Epithelial cell of prostate (primary cell): ENCODE measurements around the gene PTPRM.

Experiments used
- DNase-seq: peaks from one replicate; pipeline ENCODE4 v3.0.0-alpha.2; 2011; ENCODE audit warnings: low read depth, low spot score
- H3K27ac ChIP-seq: fragments of 450-650 bp; 2 replicates; pipeline ENCODE4 v1.5.1; 2017; ENCODE audit warnings: mild to moderate bottlenecking

Gene PTPRM

DNA sequence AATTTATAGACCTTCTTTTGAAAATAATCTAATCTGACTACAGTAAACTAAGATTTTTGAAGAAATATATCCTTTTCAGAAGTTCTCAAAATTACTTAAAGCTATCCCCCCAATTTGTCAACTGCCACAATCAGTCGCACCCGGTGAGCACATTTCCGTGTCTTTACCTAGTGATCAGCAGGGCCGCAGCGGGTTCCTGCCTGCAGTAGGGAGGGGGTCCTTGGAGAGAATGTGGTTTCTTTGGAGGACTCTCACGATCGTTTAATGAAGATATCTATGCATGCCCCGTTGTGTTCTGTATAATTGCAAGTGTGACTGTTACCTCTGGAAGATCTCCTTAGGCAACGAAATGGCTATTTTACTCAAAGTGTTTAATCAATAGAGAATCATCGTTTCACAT is 790.2 kb downstream of the PTPRM start:
- no peak for DNase-seq
- H3K27ac ChIP-seq = no peak overlapping the region

DNA sequence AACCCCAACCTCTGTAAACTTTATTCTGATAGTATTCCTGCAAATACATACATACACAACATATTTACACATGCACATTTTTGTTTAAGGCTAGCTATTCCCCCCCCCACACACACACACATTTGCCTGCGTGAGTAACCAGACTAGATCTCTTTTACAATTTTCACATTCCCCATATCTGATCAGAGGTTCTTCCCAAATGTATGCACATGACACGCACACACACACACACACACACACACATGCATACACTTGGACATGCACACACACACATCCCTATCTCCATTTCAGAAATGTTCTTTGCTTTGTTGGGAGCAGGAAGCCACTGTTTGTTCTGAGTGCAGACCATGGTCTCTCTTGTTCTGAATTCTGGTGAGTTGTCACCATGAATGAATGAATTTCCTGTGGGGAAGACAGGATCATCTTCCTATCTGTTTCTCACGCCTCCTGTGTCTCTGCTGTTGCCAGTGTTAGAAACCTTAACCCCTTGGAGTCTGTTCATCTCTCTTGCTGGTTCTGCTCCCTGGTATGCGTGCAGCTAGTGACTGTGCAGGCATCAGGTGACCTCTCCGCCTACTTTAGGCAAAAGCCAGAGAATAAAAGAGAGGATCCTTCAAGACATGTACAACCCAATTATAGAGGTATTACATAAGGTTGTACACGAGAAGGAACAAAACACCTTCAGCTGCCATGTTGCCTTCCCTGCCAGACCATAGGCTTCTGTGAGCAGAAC is 791.1 kb downstream of the PTPRM start:
- H3K27ac ChIP-seq = no peak overlapping the region
- no peak for DNase-seq

DNA sequence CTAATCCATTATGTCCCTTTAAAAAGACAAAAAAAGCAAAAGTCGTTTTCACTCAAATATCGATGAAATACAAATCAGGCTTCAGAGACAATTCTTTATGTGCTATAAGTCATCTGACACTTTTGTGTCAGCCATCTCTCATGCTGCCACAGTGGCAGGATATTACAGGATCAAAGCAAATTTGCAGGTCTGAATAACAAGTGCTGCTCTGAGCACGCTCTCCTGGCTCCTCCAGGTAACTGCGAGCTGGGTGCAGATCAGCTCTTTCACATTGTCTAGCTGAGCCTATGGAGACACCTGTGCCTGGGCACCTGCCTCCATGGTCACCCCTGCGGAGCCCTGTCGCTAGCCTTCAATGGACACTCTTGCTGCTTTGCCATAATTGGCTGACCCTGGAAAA is 792.0 kb downstream of the PTPRM start:
- no peak overlapping the region for H3K27ac ChIP-seq
- no peak for DNase-seq

DNA sequence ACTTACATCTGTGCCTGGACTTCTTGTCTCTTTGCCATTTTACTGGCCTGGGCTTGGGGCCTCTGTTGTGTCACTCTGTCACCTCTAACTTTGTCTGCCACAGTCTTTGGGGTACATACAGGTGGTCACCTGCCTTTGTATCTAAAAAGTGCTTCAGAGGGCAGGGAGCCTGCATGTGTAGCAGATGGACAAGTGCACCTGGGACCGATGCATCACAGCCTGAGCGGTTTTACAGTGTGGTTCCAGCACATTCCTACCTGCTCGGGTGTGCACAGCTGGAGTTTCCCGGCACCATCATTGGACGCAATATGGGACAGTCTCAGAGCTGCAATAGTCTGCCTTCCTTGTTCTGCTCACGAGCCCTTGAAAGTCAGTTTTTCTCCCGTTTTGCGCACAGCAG is 792.4 kb downstream of the PTPRM start:
- no peak for DNase-seq

DNA sequence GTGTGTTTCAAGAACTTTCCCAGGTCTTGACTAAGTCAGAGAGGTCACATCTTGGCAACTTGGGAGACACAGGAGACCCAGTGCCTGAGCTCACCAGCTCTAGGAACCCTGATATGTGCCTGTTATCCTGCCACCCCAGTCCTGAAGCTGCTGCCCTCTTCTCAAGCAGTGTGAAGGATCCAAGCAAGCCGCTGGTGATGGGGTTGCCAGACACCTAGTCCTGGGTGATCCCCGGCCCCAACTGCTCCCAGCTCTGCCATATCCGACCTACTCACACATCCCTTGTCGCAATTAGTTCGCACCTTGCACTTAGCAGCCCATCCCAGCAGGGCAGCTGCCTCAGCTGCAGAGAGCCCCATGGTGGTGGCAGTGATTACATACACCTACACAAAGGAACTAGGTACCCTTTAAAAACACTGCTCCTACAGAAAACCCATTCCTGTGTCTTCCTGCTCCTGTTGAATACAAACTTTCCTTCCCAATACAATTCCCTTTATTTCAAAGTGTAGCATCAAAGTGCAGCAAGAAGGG is 794.9 kb downstream of the PTPRM start:
- H3K27ac ChIP-seq = no peak overlapping the region
- DNase-seq = no peak

More for the DNA sequence above, 792.4 kb downstream of the PTPRM start:
- H3K27ac ChIP-seq = no peak overlapping the region

DNA sequence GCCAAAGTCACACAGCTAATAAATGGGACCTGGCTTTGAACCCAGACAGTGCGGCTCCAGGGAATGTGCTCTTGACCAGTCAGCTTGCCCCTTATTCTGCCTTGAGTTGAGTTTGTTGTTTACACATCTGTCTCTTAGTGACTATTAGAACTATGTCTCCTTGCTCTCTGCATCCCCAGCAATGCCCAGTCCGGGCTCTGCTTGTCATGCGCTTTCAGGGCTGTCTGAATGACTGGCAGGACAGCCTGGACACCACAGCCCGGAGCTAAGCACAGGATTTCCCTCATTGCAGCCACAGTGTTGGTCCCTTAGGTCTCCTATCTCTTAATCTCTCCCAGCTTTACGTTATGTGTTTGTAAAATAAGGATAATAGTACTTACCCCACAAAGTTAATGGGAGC is 795.7 kb downstream of the PTPRM start:
- no peak overlapping the region for H3K27ac ChIP-seq
- no peak for DNase-seq

DNA sequence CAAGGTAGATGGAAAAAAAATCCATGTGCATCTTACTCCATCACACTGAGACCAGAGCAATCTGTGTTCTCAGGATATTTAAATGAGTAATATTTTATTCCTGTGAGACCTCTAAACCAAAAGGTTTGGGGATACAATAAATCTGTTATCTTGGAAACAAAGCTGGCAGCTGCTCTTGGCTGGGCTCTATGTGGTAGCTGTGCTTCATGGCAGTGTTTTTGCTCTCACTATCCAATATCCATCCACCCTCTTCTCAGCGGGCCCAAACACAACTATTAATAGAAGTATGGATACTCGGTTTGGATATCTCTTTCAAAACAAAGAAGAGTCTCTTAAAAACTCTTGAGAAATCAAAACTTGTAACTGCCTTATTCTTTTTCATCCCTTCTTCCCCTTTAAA is 797.3 kb downstream of the PTPRM start:
- no peak overlapping the region for H3K27ac ChIP-seq

DNA sequence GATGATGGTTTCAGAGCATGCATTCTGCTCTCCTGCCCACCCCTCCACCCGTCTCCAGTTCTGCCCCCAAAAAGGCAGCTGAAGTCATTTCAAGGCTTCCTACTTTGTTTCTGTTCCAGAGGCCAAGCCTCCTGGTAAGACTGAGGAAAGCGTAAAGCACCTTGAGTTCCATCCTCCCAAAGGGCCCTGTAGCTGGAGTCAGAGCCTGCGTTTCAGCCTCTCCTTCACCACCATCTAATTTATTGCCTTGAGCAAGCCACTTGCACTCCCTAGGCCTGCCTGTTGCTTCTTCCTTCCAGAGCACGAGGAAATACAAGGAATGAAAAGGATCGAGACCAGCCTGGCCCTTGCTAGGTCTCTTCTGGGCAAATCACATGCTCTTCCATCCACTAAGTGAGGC is 797.9 kb downstream of the PTPRM start:
- H3K27ac ChIP-seq = no peak overlapping the region
- DNase-seq = no peak

More for the DNA sequence above, 797.3 kb downstream of the PTPRM start:
- DNase-seq = no peak

DNA sequence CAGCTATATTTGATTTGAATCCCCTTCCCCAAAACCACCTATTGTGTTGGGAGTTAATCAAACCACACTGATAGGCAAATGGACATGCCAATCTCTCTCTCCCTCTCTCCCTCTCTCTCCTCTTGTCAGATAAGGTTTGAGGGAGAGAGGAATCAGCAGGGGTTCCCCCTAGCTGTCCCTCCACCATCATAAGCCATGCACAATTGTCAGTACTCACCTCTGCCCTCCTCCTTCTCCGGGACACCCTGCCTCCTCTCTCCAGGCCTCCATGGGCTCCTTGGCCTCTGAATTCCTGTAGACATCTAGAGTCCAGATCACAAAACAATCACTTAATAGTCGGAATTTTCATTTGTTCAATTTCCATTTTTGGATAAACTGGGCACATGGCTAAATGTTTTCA is 798.4 kb downstream of the PTPRM start:
- DNase-seq = no peak

DNA sequence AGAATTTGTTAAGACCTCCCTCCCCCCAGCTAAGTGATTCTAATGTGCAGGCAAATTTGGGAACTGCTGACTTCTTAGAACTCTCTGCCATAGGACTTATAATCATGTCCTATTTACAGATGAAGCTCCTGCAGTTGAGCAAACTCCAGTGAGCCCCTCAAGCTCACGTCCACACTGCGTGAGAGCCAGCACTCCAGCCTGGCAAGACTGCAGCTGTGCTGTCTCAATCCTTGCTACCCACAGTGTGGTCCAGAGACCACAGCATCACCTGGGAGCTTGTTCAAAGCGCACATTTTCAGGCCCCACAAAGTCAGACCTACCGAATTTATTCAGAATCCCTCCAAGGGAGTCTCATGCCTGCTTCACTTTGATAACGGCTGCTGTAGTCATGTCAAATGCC is 799.0 kb downstream of the PTPRM start:
- no peak overlapping the region for H3K27ac ChIP-seq
- no peak for DNase-seq

More for the DNA sequence above, 798.4 kb downstream of the PTPRM start:
- H3K27ac ChIP-seq = no peak overlapping the region

DNA sequence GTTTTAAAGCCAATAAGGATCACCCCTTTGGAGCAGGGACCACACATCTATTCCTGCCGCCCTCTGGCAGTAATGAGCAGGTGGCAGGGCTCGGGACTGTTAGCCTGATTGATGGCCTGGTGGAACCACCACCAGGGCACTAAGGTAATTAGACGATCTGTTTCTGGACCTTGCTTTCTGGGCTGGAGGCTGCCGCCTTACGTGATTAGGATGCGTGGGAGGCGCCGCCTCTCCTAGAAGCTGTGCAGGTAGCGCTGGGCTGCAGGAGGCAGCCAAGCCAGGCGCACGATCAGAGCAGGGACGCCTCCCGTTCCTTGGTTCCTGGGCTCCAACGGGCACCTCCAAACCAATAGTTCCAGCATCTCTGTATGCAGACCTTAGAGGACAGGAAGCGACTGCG is 799.5 kb downstream of the PTPRM start:
- H3K27ac ChIP-seq = no peak overlapping the region
- DNase-seq = no peak

DNA sequence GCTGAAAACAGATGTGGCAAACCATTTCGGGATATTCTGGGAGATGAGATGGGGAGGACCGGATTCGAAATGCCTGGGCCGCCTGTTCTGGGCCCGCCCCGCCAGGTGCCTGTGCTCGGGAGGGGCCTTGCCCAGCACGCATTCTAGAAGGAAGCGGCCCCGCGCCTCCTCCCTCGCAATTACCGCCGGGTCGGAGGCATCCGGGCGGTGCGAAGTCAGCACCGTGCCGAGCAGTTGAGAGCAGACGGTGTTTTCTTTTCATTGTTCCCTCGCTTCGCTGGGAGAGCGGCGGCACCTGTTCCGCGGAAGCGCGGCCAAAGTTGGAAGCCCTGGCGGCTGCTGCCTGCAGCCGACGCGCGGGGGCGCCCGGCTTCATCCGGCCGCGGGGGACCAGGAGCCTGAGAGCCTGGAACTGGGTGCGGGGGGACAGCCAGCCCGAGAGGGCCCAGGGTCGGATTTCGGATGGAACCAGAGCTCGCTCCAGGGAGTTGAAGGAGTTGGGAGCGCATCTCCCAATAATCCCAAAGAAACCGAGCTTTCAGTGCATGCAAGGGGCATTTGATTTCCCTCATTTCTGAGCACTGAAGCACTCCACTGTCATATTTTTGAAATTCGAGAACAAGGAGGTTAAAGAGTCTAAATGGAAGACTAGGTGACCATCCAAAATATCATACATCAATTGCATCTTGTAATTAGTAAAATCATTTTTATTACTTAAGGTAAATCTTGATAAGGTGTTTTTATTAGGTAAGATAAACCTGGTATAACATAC is 800.3 kb downstream of the PTPRM start:
- no peak overlapping the region for H3K27ac ChIP-seq
- no peak for DNase-seq

DNA sequence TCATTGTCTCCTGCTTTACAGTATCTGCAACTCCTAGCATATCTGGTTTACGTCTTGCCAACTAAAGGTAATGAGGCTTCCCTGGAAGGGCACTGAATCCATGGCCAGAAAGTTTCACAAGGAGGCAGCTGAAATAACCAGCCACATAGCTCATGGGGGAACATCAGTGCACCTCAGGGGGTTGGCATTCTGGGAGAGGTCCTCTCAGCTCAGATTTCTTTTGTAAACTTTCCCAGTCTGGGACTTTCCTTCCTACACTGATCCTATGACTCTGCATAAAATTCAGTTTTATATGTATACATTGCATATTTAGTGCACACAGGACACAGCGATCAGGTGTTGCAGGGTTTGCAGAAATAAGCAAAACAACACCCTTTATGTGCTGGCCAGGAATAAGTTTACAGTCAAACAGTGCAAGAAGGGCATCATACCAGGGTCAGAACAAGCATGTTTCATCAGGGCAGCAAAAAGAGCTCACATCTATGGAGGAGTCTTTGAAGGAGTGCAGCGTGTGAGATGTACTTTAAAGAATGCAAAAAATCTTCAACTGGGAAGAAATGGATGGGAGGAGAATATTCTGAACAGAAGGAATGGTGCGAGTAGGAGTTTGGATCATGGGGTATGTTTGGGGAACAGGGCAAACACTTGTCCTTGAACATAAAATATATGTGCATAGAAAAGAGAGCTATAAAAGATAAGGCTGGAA is 801.5 kb downstream of the PTPRM start:
- no peak overlapping the region for H3K27ac ChIP-seq
- DNase-seq = no peak

DNA sequence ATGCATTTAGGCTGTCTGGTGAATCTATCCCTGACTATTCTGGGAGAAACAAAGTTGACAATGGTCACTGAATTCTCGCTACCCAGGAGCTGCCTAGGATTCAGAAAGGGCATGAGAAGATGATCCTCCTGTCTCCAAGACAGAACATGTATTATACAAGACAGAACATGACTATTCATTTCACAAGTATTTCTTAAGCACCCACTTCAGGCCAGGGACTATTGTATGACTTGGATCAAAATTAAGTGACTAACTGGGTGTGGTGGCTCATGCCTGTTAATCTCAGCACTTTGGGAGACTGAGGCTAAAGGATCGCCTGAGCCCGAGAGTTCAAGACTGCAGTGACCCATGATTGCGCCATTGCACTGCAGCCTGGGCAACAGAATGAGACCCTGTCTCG is 806.4 kb downstream of the PTPRM start:
- DNase-seq = peak; percentile 79
- H3K27ac ChIP-seq = peak overlapping the region; percentile 8

DNA sequence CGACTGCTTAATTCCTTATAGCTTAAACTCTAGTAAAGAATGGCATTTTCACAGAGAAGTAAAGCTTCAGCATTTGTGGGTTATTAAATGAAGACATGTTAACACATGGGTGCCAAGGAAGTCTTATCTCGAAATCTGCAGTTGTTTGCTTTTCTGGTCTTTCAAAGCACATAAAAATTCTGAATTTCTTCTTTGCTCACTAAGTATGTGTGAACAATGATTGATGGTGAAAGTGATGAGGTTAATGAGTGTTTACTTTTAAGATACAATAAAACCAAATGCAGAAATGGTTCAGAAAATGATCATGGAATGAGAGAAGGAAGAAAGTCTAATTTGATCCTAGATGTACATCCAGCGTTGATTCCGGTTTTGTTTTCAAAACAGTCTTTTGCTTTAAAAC is 807.6 kb downstream of the PTPRM start:
- no peak for DNase-seq

DNA sequence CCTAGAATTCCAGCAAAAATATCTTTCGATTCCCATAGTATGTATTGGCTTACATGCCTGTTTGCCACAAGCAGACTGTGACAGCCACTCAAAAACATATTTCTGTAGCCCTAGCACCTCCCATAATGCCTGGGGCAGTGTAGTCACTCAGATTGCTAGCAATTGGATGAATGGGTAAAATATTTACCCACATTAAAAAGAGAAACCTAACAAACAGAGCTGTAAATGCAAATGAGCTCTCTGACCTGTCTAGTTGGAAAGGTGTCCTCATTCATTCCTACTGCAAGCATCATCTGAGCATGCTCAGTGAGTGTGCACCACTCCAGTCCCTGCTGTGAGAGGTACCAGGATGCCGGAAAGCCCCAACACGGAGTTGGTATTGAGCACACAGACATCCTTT is 808.1 kb downstream of the PTPRM start:
- peak; percentile 48 for DNase-seq
- H3K27ac ChIP-seq = no peak overlapping the region

More for the DNA sequence above, 807.6 kb downstream of the PTPRM start:
- no peak overlapping the region for H3K27ac ChIP-seq

DNA sequence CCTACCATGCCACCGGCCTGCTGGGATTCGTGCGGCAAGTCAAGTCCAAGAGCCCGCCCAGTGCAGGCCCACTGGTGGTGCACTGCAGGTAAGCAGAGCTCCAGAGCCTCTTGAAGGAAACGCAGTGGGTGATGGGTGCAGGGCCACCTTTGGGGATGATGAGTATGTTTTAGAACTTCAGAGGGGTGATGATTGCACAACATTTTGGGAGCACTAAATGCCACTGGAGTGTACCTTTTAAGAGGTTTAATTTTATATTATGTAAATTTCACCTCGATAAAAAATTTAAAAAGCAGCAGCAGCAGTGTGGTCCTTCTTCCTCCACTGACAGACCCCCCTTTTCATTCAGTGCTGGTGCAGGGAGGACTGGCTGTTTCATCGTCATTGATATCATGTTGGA is 809.0 kb downstream of the PTPRM start:
- no peak overlapping the region for H3K27ac ChIP-seq
- no peak for DNase-seq

DNA sequence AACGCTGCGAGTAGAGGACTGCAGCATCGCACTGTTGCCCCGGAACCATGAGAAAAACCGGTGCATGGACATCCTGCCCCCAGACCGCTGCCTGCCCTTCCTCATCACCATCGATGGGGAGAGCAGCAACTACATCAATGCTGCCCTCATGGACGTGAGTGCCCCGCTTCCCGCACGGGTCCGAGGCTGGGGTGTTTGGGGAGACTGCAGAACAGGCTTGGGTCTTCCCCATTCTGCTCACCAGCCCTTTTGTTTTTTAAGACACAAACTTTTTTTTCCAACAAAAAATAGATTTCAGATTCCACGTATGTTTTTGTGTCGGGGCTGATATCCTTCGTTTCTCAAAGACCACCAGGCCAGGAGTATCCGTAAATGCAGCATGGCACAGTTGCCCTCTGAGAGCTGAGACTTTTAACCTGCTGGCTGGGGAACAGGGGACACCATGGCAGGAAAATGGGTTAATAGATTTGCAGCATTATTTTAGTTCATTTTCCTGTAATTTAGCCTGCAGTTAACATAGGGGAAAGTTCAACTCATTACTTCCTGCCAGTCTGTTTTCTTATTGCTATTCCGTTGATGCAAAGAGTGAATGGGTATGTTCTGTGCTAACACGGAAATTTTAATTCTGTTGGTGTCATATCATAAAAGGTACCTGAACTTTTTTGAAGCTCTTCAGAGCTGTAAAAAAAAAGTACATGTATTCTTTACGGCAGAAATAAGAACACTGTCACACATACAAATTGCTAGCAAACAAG is 812.2 kb downstream of the PTPRM start:
- DNase-seq = no peak
- H3K27ac ChIP-seq = no peak overlapping the region

DNA sequence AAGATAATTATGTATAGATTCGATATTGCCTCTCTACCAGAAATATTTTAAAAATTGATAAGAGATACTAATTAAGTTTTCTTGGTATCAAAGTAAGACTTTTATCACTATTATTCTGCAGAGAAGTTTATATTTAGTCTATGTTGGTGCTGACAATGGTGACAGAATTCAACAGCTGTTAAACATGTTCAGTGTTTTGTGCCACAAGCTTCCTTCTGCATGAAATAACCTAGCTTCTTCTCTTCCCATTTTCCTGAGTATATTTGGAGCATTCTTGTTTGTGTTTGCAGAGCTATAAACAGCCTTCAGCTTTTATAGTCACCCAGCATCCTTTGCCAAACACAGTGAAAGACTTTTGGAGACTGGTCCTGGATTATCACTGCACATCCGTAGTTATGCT is 812.9 kb downstream of the PTPRM start:
- no peak for DNase-seq
- no peak overlapping the region for H3K27ac ChIP-seq

DNA sequence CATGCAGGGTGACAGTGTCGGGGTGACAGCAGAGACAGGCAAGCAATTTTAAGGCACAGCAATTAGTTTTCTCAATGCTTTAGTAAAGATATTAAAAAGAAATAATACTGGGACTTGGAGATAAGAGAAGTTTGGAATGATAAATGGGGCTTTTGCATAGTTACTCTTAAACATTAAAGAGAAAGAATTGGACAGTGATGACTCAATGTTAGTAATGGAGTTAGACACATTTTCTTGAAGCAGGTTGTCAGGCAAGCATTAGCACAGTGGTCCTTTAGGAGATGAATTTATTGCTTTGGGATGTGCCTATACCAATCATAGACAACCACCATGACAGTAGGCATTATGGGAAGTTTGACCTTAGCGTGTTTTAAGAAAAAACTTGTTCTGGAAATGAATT is 813.8 kb downstream of the PTPRM start:
- no peak for DNase-seq
- no peak overlapping the region for H3K27ac ChIP-seq
